GM04503 (cell line): ENCODE measurements around the gene DCLK2.

Experiments
- DNase-seq: peaks from one replicate; pipeline ENCODE4 v3.0.0-alpha.2; 2012; ENCODE audit warnings: low read depth

The DCLK2 gene

DNA sequence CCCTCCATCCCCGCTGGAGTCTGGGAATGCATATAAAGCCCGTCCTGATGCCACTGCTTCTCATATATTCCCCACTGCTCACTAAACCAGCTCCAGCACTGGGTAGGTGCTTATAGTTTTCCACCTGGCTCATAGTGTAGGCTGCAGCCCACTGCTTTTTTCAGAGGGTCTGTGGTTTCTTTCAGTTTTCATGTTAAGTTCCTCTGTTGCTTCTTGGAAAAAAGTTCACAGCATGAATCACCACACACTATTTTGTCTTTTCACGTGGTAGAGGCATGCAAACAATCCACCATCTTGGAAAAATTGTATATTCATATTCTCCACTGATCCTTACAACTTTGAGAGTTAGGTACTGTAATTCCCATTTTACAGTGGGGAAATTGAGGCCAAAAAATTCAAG, 39.4 kb downstream of the DCLK2 start:
- no peak for DNase-seq

- no peak for DNase-seq
Observed at GRCh38 chr4:150119492-150119891, 41.2 kb downstream of the DCLK2 start.

DNA sequence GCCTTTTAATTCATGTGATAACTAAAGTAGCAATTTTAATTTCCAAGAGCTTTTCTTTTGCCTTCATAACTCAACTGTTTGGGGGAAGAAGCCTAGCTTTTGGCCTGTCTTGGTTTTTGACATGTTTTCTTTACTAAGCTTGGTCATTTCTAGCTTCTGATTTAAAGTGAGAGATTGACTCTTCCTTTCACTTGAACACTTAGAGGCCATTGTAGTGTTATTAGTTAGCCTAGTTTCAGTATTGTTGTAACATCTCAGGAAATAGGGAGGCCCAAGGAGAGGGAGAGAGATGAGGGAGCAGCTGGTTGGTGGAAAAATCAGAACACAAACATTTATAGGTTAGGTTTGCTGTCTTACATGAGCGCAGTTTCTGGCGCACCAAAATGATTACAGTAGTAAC, 44.8 kb downstream of the DCLK2 start:
- no peak for DNase-seq

DNA sequence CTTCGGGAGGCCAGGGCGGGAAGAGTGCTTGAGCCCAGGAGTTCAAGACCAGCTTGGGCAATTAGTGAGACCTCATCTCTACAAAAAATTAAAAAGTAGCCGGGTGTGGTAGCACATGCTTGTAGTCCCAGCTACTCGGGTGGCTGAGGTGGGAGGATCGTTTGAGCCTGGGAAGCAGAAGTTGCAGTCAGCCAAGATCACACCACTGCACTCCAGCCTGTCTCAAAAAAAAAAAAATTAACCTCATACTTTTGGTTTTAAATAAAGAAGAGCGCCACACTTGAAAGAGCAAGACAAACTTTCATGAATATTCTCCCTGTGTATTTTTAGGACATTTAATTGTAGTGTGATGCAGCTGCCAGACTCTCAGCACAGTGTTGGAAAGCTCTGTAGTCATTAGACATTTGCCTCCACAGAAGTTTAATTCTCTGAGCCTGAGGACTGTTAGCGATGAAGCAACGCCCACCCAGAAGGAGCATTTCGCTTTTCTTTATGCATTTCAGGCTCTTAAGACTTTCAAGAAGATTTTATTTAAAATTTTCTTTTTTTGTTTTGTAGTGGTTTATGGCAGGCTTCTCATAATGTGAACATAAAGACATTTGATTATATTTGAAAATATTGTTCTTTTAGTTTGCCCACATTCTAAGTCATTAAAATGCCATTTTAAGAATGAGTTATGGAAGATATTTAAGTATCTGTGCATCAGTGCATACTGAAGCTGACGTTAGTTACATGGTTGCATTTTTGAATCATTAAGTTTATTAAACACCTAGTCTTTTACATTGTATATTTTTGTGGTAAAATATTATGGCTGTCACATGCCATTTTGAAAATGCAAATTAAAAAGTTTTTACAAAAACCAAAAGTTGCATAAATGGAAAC, 45.8 kb downstream of the DCLK2 start:
- DNase-seq, result no peak

GRCh38 chr4:150126201-150126863, 48.1 kb downstream of the DCLK2 start:
- DNase-seq, result no peak

- no peak for DNase-seq
Observed at GRCh38 chr4:150126864-150127203, 48.6 kb downstream of the DCLK2 start.

- DNase-seq, result no peak
Observed at GRCh38 chr4:150127757-150128156, 49.5 kb downstream of the DCLK2 start.

DNA sequence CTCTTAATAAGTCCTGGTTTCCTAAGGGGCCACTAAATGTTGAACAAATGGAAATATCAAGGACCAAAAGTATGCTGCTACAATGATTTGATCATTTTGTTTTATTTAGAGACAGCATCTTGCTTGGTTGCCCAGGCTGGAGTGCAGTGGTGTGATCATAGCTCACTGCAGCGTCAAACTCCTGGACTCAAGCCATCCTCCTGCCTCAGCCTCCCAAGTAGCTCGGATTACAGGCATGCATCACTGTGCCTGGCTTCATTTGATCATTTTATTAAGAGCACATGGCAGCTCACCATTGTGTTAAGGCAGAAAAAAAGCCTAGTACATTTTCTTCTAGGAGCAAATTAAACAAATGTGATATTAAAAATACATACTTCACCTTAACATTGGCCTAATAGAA, 52.7 kb downstream of the DCLK2 start:
- DNase-seq, result no peak

DNA sequence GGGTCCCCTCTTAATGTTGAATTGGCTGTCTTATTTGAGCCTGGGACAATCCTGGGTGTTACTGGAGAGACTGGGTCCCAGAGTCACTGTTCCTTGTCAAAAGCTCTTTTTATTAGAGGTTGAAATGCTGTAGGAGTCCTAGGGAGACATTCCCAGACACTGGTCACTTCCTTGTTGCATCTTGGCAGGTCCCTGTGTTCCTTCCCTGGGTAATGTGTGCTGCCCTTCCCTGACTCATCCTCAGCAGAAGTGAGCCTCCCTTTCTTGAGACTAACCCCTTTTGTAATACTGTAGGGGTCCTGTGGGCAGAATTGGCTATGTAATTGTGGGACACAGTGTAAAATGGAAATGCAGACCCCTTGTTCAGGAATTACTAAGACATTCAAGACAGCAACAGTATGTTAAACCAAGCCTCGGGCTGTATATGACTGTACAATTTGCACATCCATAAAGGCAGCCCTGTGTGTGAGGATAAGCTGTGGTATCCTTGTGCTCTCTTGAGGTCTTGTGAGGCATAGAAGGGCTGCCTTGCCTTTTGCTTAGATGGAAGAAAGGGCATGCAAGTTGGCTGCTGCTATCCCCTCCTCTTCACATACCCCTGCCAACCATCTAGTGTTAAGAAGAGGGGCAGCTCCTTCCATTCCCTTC, 53.5 kb downstream of the DCLK2 start:
- no peak for DNase-seq

GRCh38 chr4:150133605-150134004, 55.4 kb downstream of the DCLK2 start:
- DNase-seq, result no peak

DNA sequence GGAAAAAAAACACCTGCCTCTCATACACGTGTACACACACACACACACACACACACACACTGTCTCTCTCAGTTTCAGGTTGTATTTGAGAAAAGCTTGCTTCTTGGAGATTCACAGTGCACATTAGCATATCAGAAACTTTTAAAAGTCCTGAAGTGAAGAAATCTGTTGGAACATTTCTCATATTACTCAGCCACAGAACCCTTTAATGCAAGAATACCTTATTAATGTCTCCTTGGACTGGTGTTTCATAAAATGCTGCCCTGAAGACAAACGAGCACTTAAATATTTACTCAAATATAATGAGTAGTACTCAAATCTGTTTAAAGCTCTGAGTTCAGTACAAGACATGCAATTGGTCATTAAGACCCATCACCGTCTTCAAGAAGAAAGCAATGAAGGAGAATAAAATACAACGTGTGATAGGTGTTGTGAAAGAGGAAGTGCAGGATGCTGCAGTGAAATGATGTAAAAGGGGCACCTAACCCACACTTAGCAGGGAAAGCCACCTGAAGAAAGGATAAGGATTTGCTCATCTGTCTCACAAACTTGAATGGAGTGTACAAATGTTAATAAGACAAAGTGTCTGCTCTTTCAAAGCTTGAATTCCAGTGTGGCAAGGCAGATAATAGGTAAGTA, 57.0 kb downstream of the DCLK2 start:
- no peak for DNase-seq

GRCh38 chr4:150136036-150136435, 57.8 kb downstream of the DCLK2 start:
- no peak for DNase-seq

DNA sequence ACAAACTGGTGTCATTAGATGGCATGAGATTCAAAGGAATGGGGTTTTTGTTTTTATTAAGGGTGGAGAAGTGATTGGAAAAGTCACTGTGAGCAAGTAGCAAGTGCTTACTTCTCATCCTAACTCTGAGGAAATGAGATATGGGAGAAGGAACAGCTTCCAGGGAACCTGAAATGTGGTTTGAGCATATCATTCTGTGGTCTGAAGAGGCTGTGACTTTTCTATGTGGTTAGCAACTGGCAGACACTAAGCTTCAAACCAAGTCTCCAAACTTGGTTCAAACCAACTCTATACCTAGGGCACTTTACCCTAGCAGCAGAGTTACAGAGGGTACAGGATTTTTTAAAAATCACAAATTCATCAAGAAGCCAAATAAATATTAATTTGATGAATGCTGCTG, 58.2 kb downstream of the DCLK2 start:
- no peak for DNase-seq

GRCh38 chr4:150139297-150139865, 61.1 kb downstream of the DCLK2 start:
- DNase-seq, result no peak

DNA sequence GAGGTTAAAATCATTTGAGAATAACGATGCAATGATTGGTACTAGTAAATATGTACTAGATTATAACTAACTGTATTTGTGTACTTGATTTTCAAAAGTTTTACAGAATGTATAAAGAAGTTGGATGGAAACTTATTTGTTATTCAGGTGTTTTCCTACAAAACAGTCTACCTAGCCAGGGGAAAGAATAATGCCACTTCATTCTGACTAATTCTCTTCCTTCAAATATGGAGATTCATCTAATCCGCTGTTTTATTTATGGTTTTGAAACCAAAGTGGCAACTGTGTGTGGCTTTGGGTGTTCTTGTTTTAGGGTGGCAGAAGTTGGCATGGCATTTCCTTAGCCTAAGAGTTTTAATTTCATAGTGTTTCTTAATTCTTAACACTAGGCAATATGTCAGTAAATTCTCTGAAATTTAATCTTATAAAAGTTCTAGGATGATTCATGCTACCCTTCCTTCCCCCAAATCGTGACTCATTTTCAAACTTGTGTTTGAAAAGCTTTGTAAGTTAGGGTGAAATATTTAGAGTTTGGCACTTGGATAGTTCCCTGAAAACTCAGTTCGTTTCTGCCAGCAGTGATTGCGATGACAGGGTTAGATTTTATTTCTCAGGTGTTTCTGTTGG, 62.6 kb downstream of the DCLK2 start:
- no peak for DNase-seq

- no peak for DNase-seq
Observed at GRCh38 chr4:150141756-150142155, 63.5 kb downstream of the DCLK2 start.

GRCh38 chr4:150142831-150143230, 64.6 kb downstream of the DCLK2 start:
- no peak for DNase-seq

- DNase-seq, result no peak
Observed at GRCh38 chr4:150145090-150145945, 67.1 kb downstream of the DCLK2 start.

DNA sequence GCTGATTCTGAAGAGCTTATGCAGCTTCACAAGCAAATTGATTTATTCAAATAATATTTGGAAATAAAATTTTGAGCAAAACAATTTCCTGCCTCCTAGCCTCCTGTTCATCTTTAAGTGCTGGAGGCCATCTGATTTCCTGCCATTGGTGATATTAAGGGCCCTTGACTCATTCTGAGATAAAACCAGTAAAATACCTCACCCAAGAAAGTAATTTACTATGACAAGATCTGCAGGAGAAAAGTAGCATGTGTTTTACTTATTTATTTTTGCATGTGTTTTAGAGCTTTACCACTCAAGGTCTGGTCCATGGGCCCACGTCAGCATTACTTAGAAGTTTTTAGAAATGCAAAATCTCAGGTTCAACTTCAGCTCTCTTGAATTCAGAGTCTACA, 67.7 kb downstream of the DCLK2 start:
- DNase-seq, result no peak

DNA sequence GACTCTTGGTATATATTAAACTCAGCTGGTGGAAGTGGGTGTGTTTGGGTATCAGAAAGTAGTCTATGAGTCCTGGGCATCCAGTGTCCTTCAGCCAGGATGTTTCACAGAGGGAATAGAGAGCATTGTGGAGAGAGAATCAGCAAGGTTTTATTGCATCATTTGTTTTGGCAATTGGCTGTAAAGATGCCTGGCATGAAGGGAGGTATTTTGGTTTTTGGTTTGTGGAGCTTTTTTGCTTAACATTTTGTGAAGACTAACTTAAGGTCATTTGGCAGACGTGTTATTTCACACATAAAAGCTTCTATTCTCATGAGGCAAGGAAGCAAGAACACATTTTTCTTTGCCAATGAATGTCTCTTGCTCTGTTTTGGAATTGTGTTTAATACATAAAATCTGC, 71.1 kb downstream of the DCLK2 start:
- peak; percentile 84 for DNase-seq

DNA sequence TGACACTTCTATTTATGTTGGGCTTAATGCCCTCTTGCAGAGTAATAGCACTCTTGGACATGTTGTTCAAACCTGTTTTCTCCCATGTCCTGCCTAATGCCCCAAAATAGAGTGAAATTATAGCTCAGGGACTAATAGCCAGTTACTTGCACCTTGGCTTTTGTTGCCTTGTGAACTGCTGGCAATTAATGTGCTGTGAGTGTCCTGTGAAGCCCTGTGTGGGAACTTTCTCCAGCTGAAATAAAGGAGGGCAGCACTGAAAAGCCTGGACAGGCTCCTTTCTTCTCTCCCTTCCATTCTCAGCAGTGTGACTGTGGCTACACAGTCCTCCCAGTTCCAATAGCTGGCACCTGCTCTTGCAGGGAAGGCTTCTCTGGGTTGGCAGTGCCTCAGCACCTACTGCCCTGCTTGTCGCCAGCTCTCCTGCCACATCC, 72.4 kb downstream of the DCLK2 start:
- DNase-seq, result no peak
